Vagina (tissue), 2 donors: ENCODE results near the gene S1PR3. TPM values are rescaled to one million over a fixed set of nuclear protein-coding genes. Genes with fewer than 3 reads are reported as not detected.

ENCODE experiments used
- DNase-seq, 2 donors: peaks; one replicate each; pipeline ENCODE4 v3.0.0-alpha.2; 2017; ENCODE audit errors: extremely low spot score in 2 of 2
- H3K27ac ChIP-seq: fragments of 200-600 bp; sonication (generic); one replicate; pipeline ENCODE4 v1.5.1; 2019
- H3K27me3 ChIP-seq: fragments of 200-600 bp; sonication (generic); one replicate; pipeline ENCODE4 v1.5.1; 2019
- H3K36me3 ChIP-seq, 2 donors: fragments of 200-600 bp; sonication (generic); one replicate each; pipeline ENCODE4 v1.5.1; 2017 to 2019
- H3K4me1 ChIP-seq: fragments of 200-600 bp; sonication (generic); one replicate; pipeline ENCODE4 v1.5.1; 2019
- H3K4me3 ChIP-seq, 2 donors: fragments of 200-600 bp; sonication (generic); 1 replicate in 1 of 2; 2 replicates in 1 of 2; pipeline ENCODE4 v1.5.1; 2016 to 2019
- H3K9me3 ChIP-seq: fragments of 200-600 bp; sonication (generic); one replicate; pipeline ENCODE4 v1.5.1; 2019
- POLR2A ChIP-seq, 2 donors: fragments of 450-650 bp; IDR thresholded peaks; one replicate each; pipeline ENCODE4 v1.6.1; 2017; ENCODE audit warnings: antibody characterized with exemption in 2 of 2, mild to moderate bottlenecking in 2 of 2, moderate library complexity in 2 of 2
- POLR2AphosphoS5 ChIP-seq, 2 donors: sonication (generic); formaldehyde crosslinking; IDR thresholded peaks; one replicate each; pipeline ENCODE4 v1.9.0; 2017; ENCODE audit warnings: antibody characterized with exemption in 2 of 2, mild to moderate bottlenecking in 2 of 2, low read depth in 1 of 2; ENCODE audit not compliant: insufficient read depth in 1 of 2
- intact Hi-C: fragments of 100-400 bp; cut with DNase I; formaldehyde crosslinking; loops from one replicate; pipeline ENCODE4 v1.15.1; 2023
- total RNA-seq: library from RNA; depleted of rRNA; stranded (reverse); fragments of >200 nt; gene quantifications from one replicate; pipeline ENCODE4 v1.2.3, GENCODE V29; 2016
- TF ChIP-seq, protein P1 (sequence below), 3 experiments: fragments of 450-650 bp in 2 of 3; fragments of 200-600 bp in 1 of 3; sonication (generic) in 1 of 3; IDR thresholded peaks; one replicate each; pipeline ENCODE4 v1.5.1; 2017 to 2019; ENCODE audit warnings: antibody characterized with exemption in 3 of 3, mild to moderate bottlenecking in 2 of 3, moderate library complexity in 2 of 3

Gene S1PR3
- total RNA-seq, 1 donor from 2014 or later: 39.3 TPM

DNA sequence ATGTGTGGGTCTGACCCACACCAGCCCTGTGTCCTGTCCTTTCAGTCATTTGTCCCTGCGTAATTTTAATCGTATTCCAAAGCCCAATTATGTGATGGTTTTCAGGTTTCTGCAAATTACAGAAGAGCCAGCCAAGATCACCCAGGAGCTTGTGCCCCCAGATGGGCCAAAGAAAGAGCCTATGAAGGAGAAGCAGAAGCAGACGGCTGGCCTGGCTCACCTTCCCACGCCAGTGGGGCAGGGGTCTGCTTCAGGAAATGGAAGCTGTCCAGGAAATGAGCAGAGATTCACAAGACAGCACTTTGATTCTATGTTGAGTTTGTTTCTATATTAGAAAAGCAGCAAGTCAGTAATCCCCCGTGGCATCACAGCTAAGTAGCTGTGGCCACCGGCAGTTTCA, 11.7 kb downstream of the S1PR3 start:
- TF ChIP-seq POLR2AphosphoS5 (IDR thresholded peaks at IDR 0.05; ENCODE audit: insufficient read depth in 1 of 2, low read depth in 1 of 2): no peak
- no peak for TF ChIP-seq POLR2A (IDR thresholded peaks at IDR 0.05)
- TF ChIP-seq, protein P1, sequence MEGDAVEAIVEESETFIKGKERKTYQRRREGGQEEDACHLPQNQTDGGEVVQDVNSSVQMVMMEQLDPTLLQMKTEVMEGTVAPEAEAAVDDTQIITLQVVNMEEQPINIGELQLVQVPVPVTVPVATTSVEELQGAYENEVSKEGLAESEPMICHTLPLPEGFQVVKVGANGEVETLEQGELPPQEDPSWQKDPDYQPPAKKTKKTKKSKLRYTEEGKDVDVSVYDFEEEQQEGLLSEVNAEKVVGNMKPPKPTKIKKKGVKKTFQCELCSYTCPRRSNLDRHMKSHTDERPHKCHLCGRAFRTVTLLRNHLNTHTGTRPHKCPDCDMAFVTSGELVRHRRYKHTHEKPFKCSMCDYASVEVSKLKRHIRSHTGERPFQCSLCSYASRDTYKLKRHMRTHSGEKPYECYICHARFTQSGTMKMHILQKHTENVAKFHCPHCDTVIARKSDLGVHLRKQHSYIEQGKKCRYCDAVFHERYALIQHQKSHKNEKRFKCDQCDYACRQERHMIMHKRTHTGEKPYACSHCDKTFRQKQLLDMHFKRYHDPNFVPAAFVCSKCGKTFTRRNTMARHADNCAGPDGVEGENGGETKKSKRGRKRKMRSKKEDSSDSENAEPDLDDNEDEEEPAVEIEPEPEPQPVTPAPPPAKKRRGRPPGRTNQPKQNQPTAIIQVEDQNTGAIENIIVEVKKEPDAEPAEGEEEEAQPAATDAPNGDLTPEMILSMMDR (IDR thresholded peaks at IDR 0.05): no peak
- DNase-seq: peak; percentile 29 to 46
- H3K4me3 ChIP-seq: no peak overlapping the region
- peak overlapping the region; percentile 29 for H3K27ac ChIP-seq
- intact Hi-C loops: loop anchor here (10.0 kb wide), 1 partner anchor 182 kb away; no protein-coding TSS in a partner anchor
- no peaks in the 10 kb centered on the region for H3K27me3 ChIP-seq
- peaks cover 0 to 11% of the 10 kb centered on the region in 2 donors for H3K36me3 ChIP-seq
- H3K4me1 ChIP-seq: peaks cover 43% of the 10 kb centered on the region
- H3K9me3 ChIP-seq: no peaks in the 10 kb centered on the region

DNA sequence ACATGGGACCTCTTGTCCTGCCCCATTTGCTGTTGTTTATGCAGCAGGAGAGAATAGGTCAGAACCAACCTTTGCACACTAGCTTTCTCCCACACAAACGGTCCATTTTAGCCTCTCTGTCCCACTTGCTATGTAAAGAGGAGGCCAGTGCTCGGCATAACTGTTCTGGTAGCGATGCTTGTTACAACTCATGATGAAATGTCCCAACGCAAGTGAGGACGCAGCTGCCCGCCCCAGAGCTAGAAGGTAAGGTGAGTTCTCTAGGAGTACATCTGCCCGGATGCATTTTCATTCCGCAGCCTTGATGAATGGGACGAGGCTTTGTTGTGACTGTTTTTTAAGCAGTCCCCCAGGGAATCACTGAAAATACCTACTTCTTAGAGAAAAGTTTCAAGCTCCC, 14.1 kb downstream of the S1PR3 start:
- H3K27ac ChIP-seq: no peak overlapping the region
- H3K4me3 ChIP-seq: no peak overlapping the region
- peaks cover 19% of the 10 kb centered on the region for H3K4me1 ChIP-seq
- no peaks in the 10 kb centered on the region for H3K27me3 ChIP-seq
- H3K36me3 ChIP-seq: peaks cover 0 to 11% of the 10 kb centered on the region in 2 donors
- TF ChIP-seq POLR2AphosphoS5 (IDR thresholded peaks at IDR 0.05; ENCODE audit: insufficient read depth in 1 of 2, low read depth in 1 of 2): no peak
- TF ChIP-seq, protein P1 (IDR thresholded peaks at IDR 0.05): no peak
- TF ChIP-seq POLR2A (IDR thresholded peaks at IDR 0.05): no peak
- H3K9me3 ChIP-seq: no peaks in the 10 kb centered on the region
- peak in 1 of 2 donors; percentile 85 for DNase-seq
- intact Hi-C loops: loop anchor here (10.0 kb wide), 1 partner anchor 179 kb away; no protein-coding TSS in a partner anchor

DNA sequence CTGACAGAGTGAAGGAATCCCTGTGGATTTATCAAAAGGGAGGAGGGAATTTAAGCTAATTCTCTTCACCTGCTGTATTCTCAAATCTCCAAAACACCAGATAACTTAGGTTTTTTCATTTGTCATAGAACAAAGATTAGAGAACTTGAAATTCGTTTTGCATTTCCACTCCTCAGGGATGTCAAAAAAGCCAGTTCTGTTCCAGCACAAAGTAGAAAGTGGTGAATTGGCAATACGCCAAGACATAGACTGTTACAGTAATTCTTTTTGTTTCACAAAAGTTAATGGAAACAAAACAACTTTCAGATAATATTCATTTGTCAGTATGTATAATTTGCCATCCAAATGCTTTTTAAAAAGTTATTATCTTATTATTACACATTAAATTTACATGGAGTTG, 15.0 kb downstream of the S1PR3 start:
- Histone ChIP-seq H3K27me3 (no peaks in the 10 kb centered on the region), H3K9me3 (no peaks in the 10 kb centered on the region), H3K4me3 (no peak overlapping the region), H3K27ac (no peak overlapping the region), H3K4me1 (peaks cover 10% of the 10 kb centered on the region), H3K36me3 (peaks cover 0 to 11% of the 10 kb centered on the region in 2 donors)
- TF ChIP-seq POLR2A (IDR thresholded peaks at IDR 0.05) (no peak), POLR2AphosphoS5 (IDR thresholded peaks at IDR 0.05; ENCODE audit: insufficient read depth in 1 of 2, low read depth in 1 of 2) (no peak)
- TF ChIP-seq, protein P1 (IDR thresholded peaks at IDR 0.05): no peak
- intact Hi-C loops: loop anchor here (10.0 kb wide), 1 partner anchor 179 kb away; no protein-coding TSS in a partner anchor
- DNase-seq: no peak

DNA sequence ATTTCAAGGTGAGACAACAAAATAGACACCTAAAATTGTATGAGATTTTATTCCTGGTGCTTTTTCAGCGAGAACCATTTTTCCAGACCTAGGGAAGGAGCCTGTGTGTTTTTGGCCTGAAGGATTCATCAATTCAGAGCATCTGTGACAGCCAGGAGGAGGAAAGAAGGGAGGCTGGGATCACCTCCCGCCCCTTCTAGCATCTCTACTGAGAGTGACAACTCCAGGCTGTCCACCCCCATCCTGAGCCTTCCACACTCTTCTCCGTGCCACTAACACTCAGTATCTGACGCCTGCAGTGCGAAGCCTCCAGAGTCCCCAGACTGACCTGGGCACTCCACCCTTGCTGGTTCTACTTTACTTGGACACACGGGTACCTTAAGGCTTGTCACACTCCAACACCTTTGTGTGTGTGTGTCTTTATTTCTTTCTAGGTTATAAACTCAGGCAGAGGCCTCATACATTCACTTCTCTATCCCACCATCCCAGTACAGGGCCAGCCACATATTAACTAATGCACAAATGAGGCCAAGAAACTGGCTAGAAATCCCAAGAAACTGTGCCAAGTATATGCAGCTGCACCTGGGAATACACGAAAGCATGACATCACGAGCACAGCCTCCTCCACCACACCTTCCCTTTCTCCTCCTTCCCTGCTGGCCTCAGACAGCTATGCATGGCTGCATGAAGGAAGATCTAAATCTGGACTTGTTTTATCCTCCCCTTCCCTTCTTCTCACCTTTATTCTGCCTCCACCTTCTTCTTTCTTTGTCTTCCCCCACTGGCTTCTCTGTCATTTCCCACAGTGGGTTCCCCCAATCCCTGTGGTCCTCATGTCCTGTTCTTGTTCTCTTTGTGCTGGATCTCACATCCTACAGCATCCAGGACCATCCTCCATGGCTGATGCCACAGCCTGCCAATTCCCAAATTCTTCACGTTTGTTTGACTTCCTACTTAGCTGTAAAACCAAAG, 16.0 kb downstream of the S1PR3 start:
- peak; percentile 43 to 79 for DNase-seq
- TF ChIP-seq, protein P1 (IDR thresholded peaks at IDR 0.05): no peak
- no peak for TF ChIP-seq POLR2A (IDR thresholded peaks at IDR 0.05)
- TF ChIP-seq POLR2AphosphoS5 (IDR thresholded peaks at IDR 0.05; ENCODE audit: insufficient read depth in 1 of 2, low read depth in 1 of 2): no peak
- no peak overlapping the region for H3K27ac ChIP-seq
- H3K9me3 ChIP-seq: no peaks in the 10 kb centered on the region
- H3K36me3 ChIP-seq: peaks cover 0 to 13% of the 10 kb centered on the region in 2 donors
- H3K4me3 ChIP-seq: no peak overlapping the region
- peaks cover 6% of the 10 kb centered on the region for H3K4me1 ChIP-seq
- intact Hi-C loops: loop anchor here (10.0 kb wide), 1 partner anchor 178 kb away; no protein-coding TSS in a partner anchor
- H3K27me3 ChIP-seq: no peaks in the 10 kb centered on the region
